Spinal cord (tissue), 10 donors: ENCODE results near the gene CRBN. TPM values are rescaled to one million over a fixed set of nuclear protein-coding genes. Genes with fewer than 3 reads are reported as not detected.
A peak's percentile ranks its signal among the peaks of the same experiment; 100 is the strongest.

Experiments
- DNase-seq, 6 donors: peaks; one replicate each; pipeline versions ENCODE4 v3.0.0 to v3.0.0-alpha.2; 2013 to 2015; ENCODE audit warnings: low spot score in 6 of 6, low read depth in 4 of 6
- H3K27ac ChIP-seq: one replicate; pipeline ENCODE4 v1.5.1; 2013; ENCODE audit warnings: low read depth, low read length, control low read depth
- H3K27me3 ChIP-seq: one replicate; pipeline ENCODE4 v1.6.1; 2013; ENCODE audit warnings: low read length; ENCODE audit not compliant: control insufficient read depth, insufficient read depth
- H3K36me3 ChIP-seq: one replicate; pipeline ENCODE4 v1.6.1; 2013; ENCODE audit warnings: low read length; ENCODE audit not compliant: control insufficient read depth, insufficient read depth
- H3K4me1 ChIP-seq: one replicate; pipeline ENCODE4 v1.6.1; 2013; ENCODE audit warnings: low read length; ENCODE audit not compliant: control insufficient read depth, insufficient read depth
- H3K4me3 ChIP-seq: one replicate; pipeline ENCODE4 v1.5.1; 2013; ENCODE audit warnings: low read depth, low read length, control low read depth
- H3K9me3 ChIP-seq: one replicate; pipeline ENCODE4 v1.6.1; 2013; ENCODE audit warnings: low read length; ENCODE audit not compliant: control insufficient read depth, insufficient read depth
- WGBS: methylation state at CpG from one replicate; pipeline ENCODE4 v1.1.5; 2013; ENCODE audit warnings: missing lambda C conversion rate; ENCODE audit not compliant: insufficient coverage; 5-methylcytosine and 5-hydroxymethylcytosine counted together
- polyA plus RNA-seq, 2 donors: library from polyadenylated mRNA; unstranded; fragments of 120-200 nt; gene quantifications; one replicate each; pipeline ENCODE4 v1.2.1, GENCODE V29; 2013; ENCODE audit not compliant: insufficient read length in 2 of 2
- total RNA-seq, 2 donors: library from RNA; depleted of rRNA in 1 of 2; stranded (reverse); fragments of 120-200 nt in 1 of 2; fragments of >200 nt in 1 of 2; gene quantifications; one replicate each; pipeline versions ENCODE4 v1.2.3 to v1.2.4, GENCODE V29; 2013 to 2014
- donor health status: healthy.

Gene CRBN
- total and polyA plus RNA-seq, 4 donors: 54.2 to 170 (median 75.2) TPM

GRCh38 chr3:3199306-3199705 lies 19.8 kb upstream of the CRBN start:
- 43% methylated on average over 1 of the region's 2 CpGs for WGBS
- DNase-seq: peak in 1 of 6 donors; percentile 39
- no peak overlapping the region for H3K4me3 ChIP-seq

GRCh38 chr3:3196148-3196861 lies 16.8 kb upstream of the CRBN start:
- peak in 2 of 6 donors; percentile 27 to 71 for DNase-seq
- Histone ChIP-seq H3K36me3 (no peaks in the 10 kb centered on the region), H3K4me1 (peaks cover under 1% of the 10 kb centered on the region), H3K4me3 (no peak overlapping the region), H3K27me3 (peaks cover 4% of the 10 kb centered on the region), H3K9me3 (no peaks in the 10 kb centered on the region), H3K27ac (no peak overlapping the region)
- 80% methylated on average over 1 of the region's 6 CpGs for WGBS

More at GRCh38 chr3:3199306-3199705, 19.8 kb upstream of the CRBN start:
- Histone ChIP-seq H3K9me3 (no peaks in the 10 kb centered on the region), H3K27ac (no peak overlapping the region), H3K36me3 (no peaks in the 10 kb centered on the region), H3K4me1 (peaks cover 3% of the 10 kb centered on the region), H3K27me3 (no peaks in the 10 kb centered on the region)

- Histone ChIP-seq H3K4me1 (no peaks in the 10 kb centered on the region), H3K9me3 (no peaks in the 10 kb centered on the region), H3K36me3 (no peaks in the 10 kb centered on the region), H3K4me3 (no peak overlapping the region), H3K27me3 (peaks cover 4% of the 10 kb centered on the region), H3K27ac (no peak overlapping the region)
- DNase-seq: no peak
These were observed 15.4 kb upstream of the CRBN start for GRCh38 chr3:3194861-3195260.

- Histone ChIP-seq H3K27me3 (peaks cover 4% of the 10 kb centered on the region), H3K36me3 (no peaks in the 10 kb centered on the region), H3K9me3 (peaks cover 1% of the 10 kb centered on the region), H3K4me3 (no peak overlapping the region), H3K27ac (no peak overlapping the region), H3K4me1 (no peaks in the 10 kb centered on the region)
- WGBS: 56% methylated on average over 2 of the region's 2 CpGs
- DNase-seq: no peak
These were observed 12.8 kb upstream of the CRBN start for GRCh38 chr3:3192286-3192675.

GRCh38 chr3:3191675-3192285 lies 12.3 kb upstream of the CRBN start:
- H3K27me3 ChIP-seq: peaks cover 4% of the 10 kb centered on the region
- no peaks in the 10 kb centered on the region for H3K4me1 ChIP-seq
- no peak for DNase-seq
- H3K4me3 ChIP-seq: no peak overlapping the region
- peaks cover 5% of the 10 kb centered on the region for H3K9me3 ChIP-seq
- no peaks in the 10 kb centered on the region for H3K36me3 ChIP-seq
- WGBS: 88% methylated on average over 1 of the region's 4 CpGs
- H3K27ac ChIP-seq: no peak overlapping the region

- H3K36me3 ChIP-seq: no peaks in the 10 kb centered on the region
- peaks cover 4% of the 10 kb centered on the region for H3K27me3 ChIP-seq
- peaks cover 6% of the 10 kb centered on the region for H3K9me3 ChIP-seq
- WGBS: no CpG with 5 or more reads among the region's 1 CpG
- no peak overlapping the region for H3K4me3 ChIP-seq
- H3K4me1 ChIP-seq: no peaks in the 10 kb centered on the region
- H3K27ac ChIP-seq: no peak overlapping the region
- DNase-seq: no peak
These were observed 10.5 kb upstream of the CRBN start for GRCh38 chr3:3189961-3190360.

GRCh38 chr3:3189102-3189727 lies 9.7 kb upstream of the CRBN start:
- WGBS: no CpG with 5 or more reads among the region's 1 CpG
- Histone ChIP-seq H3K4me3 (no peak overlapping the region), H3K27ac (no peak overlapping the region), H3K9me3 (peaks cover 6% of the 10 kb centered on the region), H3K4me1 (no peaks in the 10 kb centered on the region), H3K27me3 (peaks cover 4% of the 10 kb centered on the region), H3K36me3 (no peaks in the 10 kb centered on the region)
- no peak for DNase-seq

- Histone ChIP-seq H3K9me3 (peaks cover 6% of the 10 kb centered on the region), H3K36me3 (no peaks in the 10 kb centered on the region), H3K4me1 (no peaks in the 10 kb centered on the region), H3K27ac (no peak overlapping the region), H3K4me3 (no peak overlapping the region), H3K27me3 (no peaks in the 10 kb centered on the region)
- no CpG with 5 or more reads among the region's 2 CpGs for WGBS
- DNase-seq: no peak
These were observed 5.4 kb upstream of the CRBN start for GRCh38 chr3:3184876-3185275.

GRCh38 chr3:3180456-3180855 lies 965 bp upstream of the CRBN start:
- WGBS: 72% methylated on average over 4 of the region's 9 CpGs
- no peaks in the 10 kb centered on the region for H3K27me3 ChIP-seq
- no peaks in the 10 kb centered on the region for H3K36me3 ChIP-seq
- no peaks in the 10 kb centered on the region for H3K9me3 ChIP-seq
- H3K4me3 ChIP-seq: no peak overlapping the region
- DNase-seq: no peak
- no peaks in the 10 kb centered on the region for H3K4me1 ChIP-seq
- H3K27ac ChIP-seq: no peak overlapping the region
